ENCODE results near the gene FTCDNL1. TPM values are rescaled to one million over a fixed set of nuclear protein-coding genes. Genes with fewer than 3 reads are reported as not detected.

FTCDNL1 gene
- total RNA-seq, 1 experiment from 2014 or later, result 0.11 TPM

DNA sequence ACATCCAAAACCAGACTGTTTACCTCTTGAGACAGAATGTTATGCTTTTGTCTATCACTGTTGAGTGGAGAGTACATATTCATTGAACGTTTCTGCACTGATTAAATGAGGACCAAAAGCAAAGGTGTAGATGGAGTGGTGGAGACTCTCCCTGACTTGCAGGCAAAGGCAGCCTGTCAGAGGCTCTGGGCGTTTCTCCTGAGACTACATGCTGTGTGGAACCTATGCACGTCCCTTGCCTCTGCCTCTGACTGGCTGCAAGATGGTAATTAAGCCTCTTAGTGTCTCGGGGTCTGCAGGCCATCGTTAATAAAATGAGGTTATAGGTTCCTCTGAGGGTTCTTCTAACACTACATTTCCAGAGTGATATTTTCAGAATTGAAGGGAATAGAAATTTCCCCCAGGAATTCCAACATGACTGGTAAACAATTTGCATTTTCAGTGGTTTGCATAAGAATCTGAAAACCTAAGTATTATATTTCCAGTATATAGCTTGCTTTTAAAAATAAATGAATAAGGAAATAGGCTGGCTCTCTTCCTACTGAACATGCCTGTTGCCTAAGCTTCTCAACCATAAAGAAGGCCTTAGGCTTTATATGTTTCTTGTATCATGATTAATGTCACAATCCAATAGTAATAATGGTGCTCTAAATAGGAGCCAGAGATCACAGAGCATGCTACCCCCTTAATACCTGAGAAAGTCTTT, 107.4 kb downstream of the FTCDNL1 start:
- ChIA-PET CTCF (interaction anchor here (0.7 kb wide), 1 partner anchor 107 kb away, joined by 3 read pairs; no protein-coding TSS in a partner anchor), POLR2A (ENCODE audit: unreplicated experiment) (no interaction called here)
- Histone ChIP-seq H3K79me2 (ENCODE audit: low read length) (no peaks in the 10 kb centered on the region), H3F3A (ENCODE audit: low read length, unreplicated experiment) (no peaks in the 10 kb centered on the region), H3K4me2 (ENCODE audit: low read length) (no peak overlapping the region), H3K36me3 (ENCODE audit: low read depth, low read length) (no peaks in the 10 kb centered on the region), H3K9me3 (ENCODE audit: low read length) (no peaks in the 10 kb centered on the region), H3K9me2 (replicated peaks; ENCODE audit: low read length) (no peaks in the 10 kb centered on the region), H3K27ac (ENCODE audit: low read length) (no peak overlapping the region), H3K27me3 (ENCODE audit: low read length) (peaks cover 62% of the 10 kb centered on the region), H3K4me1 (ENCODE audit: insufficient read depth, low read length) (peaks cover 12% of the 10 kb centered on the region), H3K9ac (ENCODE audit: low read length) (no peak overlapping the region), H2AFZ (ENCODE audit: low read length) (no peak overlapping the region), H4K20me1 (ENCODE audit: low read length) (no peaks in the 10 kb centered on the region), H3K4me3 (ENCODE audit: low read length) (no peak overlapping the region)
- intact Hi-C loops (cut with micrococcal nuclease), result loop anchor here (5.0 kb wide), 1 partner anchor 256 kb away; no protein-coding TSS in a partner anchor
- ATAC-seq, result no peak
- TF ChIP-seq EZH2 (IDR thresholded peaks at IDR 0.05; ENCODE audit: low read length, unreplicated experiment) (no peak), EZH2phosphoT487 (IDR thresholded peaks at IDR 0.05; ENCODE audit: borderline replicate concordance, low read length) (no peak), CTCF (conservative IDR thresholded peaks at IDR 0.05; ENCODE audit: low read depth, low read length) (no peak)
- no TSS peak for BruUV-seq (replicated peaks)
- DNase-seq, result no peak

DNA sequence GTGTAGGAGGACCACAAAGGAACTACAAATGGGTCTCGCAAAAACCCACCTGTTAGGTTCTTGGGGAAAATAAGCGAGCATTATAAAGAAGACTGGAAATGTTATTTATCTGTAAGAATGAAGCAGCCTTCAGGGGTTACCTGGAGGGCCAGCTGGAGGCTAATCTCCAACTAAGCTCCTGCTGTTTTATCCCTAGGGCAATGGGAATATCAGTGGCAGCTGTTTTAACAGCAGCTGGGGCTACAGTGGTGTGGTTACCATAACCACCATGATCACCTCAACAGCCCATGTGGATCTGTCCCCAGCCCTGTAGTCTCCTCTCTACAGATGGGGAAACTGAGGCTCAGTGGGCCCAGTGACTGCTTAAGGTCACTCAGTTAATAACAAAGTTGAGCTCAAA, 108.1 kb downstream of the FTCDNL1 start:
- ChIA-PET CTCF (no interaction called here), POLR2A (ENCODE audit: unreplicated experiment) (no interaction called here)
- no peaks in the 10 kb centered on the region for H3K36me3 ChIP-seq (ENCODE audit: low read depth, low read length)
- TF ChIP-seq EZH2phosphoT487 (IDR thresholded peaks at IDR 0.05; ENCODE audit: borderline replicate concordance, low read length), result no peak
- no peak for TF ChIP-seq EZH2 (IDR thresholded peaks at IDR 0.05; ENCODE audit: low read length, unreplicated experiment)
- no peak for TF ChIP-seq CTCF (conservative IDR thresholded peaks at IDR 0.05; ENCODE audit: low read depth, low read length)
- H3K79me2 ChIP-seq (ENCODE audit: low read length), result no peaks in the 10 kb centered on the region
- H3K9ac ChIP-seq (ENCODE audit: low read length), result no peak overlapping the region
- H4K20me1 ChIP-seq (ENCODE audit: low read length), result no peaks in the 10 kb centered on the region
- no peak overlapping the region for H3K27ac ChIP-seq (ENCODE audit: low read length)
- H3K4me1 ChIP-seq (ENCODE audit: insufficient read depth, low read length), result peaks cover 16% of the 10 kb centered on the region
- ATAC-seq (no peak), DNase-seq (no peak)
- H3K4me2 ChIP-seq (ENCODE audit: low read length), result no peak overlapping the region
- no peaks in the 10 kb centered on the region for H3F3A ChIP-seq (ENCODE audit: low read length, unreplicated experiment)
- H3K9me3 ChIP-seq (ENCODE audit: low read length), result no peaks in the 10 kb centered on the region
- peaks cover 56% of the 10 kb centered on the region for H3K27me3 ChIP-seq (ENCODE audit: low read length)
- no peaks in the 10 kb centered on the region for H3K9me2 ChIP-seq (replicated peaks; ENCODE audit: low read length)
- no peak overlapping the region for H2AFZ ChIP-seq (ENCODE audit: low read length)
- no TSS peak for BruUV-seq (replicated peaks)
- intact Hi-C loops (cut with micrococcal nuclease), result loop anchor here (5.0 kb wide), 1 partner anchor 256 kb away; no protein-coding TSS in a partner anchor
- H3K4me3 ChIP-seq (ENCODE audit: low read length), result no peak overlapping the region

DNA sequence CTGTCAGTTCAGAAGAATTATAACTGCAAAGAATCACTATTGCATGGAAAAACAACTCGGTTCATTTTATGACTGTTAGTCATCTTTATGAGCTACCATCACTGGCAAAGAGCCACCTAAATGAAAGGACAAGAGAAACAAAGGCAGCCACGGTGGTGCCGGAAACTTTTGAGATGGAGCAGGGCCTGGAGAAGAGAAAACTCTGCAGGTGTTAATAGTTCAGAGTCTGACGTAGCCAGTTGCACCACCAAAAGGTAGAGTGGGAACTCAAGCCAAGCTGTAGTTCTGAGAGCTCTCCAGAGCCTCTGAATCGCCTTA, 110.9 kb downstream of the FTCDNL1 start:
- H3K9me3 ChIP-seq (ENCODE audit: low read length), result no peaks in the 10 kb centered on the region
- peaks cover 16% of the 10 kb centered on the region for H3K4me1 ChIP-seq (ENCODE audit: insufficient read depth, low read length)
- BruUV-seq (replicated peaks), result no TSS peak
- no peak for ATAC-seq
- H3K4me3 ChIP-seq (ENCODE audit: low read length), result no peak overlapping the region
- no peak overlapping the region for H2AFZ ChIP-seq (ENCODE audit: low read length)
- TF ChIP-seq CTCF (conservative IDR thresholded peaks at IDR 0.05; ENCODE audit: low read depth, low read length) (no peak; the same call in 1 of the 2 replicates), EZH2phosphoT487 (IDR thresholded peaks at IDR 0.05; ENCODE audit: borderline replicate concordance, low read length) (no peak), EZH2 (IDR thresholded peaks at IDR 0.05; ENCODE audit: low read length, unreplicated experiment) (no peak)
- no peaks in the 10 kb centered on the region for H3K79me2 ChIP-seq (ENCODE audit: low read length)
- DNase-seq, result no peak
- no peaks in the 10 kb centered on the region for H3F3A ChIP-seq (ENCODE audit: low read length, unreplicated experiment)
- ChIA-PET POLR2A (ENCODE audit: unreplicated experiment) (no interaction called here), CTCF (interaction anchor here (0.7 kb wide), 1 partner anchor 35 kb away, joined by 4 read pairs; no protein-coding TSS in a partner anchor)
- no peaks in the 10 kb centered on the region for H4K20me1 ChIP-seq (ENCODE audit: low read length)
- H3K27me3 ChIP-seq (ENCODE audit: low read length), result peaks cover 37% of the 10 kb centered on the region
- no peak overlapping the region for H3K27ac ChIP-seq (ENCODE audit: low read length)
- no peaks in the 10 kb centered on the region for H3K36me3 ChIP-seq (ENCODE audit: low read depth, low read length)
- H3K9me2 ChIP-seq (replicated peaks; ENCODE audit: low read length), result no peaks in the 10 kb centered on the region
- H3K4me2 ChIP-seq (ENCODE audit: low read length), result no peak overlapping the region
- no peak overlapping the region for H3K9ac ChIP-seq (ENCODE audit: low read length)
- intact Hi-C loops (cut with micrococcal nuclease), result loop anchor here (1.0 to 5.0 kb wide), 3 partner anchors 121 to 1425 kb away; no protein-coding TSS in a partner anchor

All from PC-3 (cell line).